RWPE2 (cell line): Measurements from ENCODE around the gene PDPR.

Source experiments
- ATAC-seq: fragments of 200-7000 bp; cut with Tn5 transposase; 3 replicates; pipeline ENCODE4 v1.9.1; 2021; ENCODE audit warnings: low read depth
- DNase-seq: peaks from one replicate; pipeline ENCODE4 v3.0.0-alpha.2; 2020; ENCODE audit warnings: low spot score
- H3K27ac ChIP-seq: fragments of 450-650 bp; 2 replicates; pipeline ENCODE4 v1.5.1; 2017; ENCODE audit warnings: mild to moderate bottlenecking; ENCODE audit not compliant: poor library complexity, severe bottlenecking
- H3K27me3 ChIP-seq: fragments of 250-450 bp; sonication (Bioruptor Pico); 2 replicates; pipeline ENCODE4 v1.5.1; 2021; ENCODE audit warnings: mild to moderate bottlenecking, moderate library complexity; ENCODE audit not compliant: insufficient read depth, poor library complexity, severe bottlenecking
- H3K36me3 ChIP-seq: fragments of 250-450 bp; sonication (Bioruptor Pico); 2 replicates; pipeline ENCODE4 v1.5.1; 2020; ENCODE audit warnings: low read depth, mild to moderate bottlenecking, moderate library complexity
- H3K4me1 ChIP-seq: fragments of 250-450 bp; sonication (Bioruptor Pico); 2 replicates; pipeline ENCODE4 v1.5.1; 2021; ENCODE audit warnings: mild to moderate bottlenecking, moderate library complexity; ENCODE audit not compliant: insufficient read depth, poor library complexity, severe bottlenecking
- H3K4me3 ChIP-seq: fragments of 250-450 bp; sonication (Bioruptor Pico); 2 replicates; pipeline ENCODE4 v1.5.1; 2021; ENCODE audit warnings: mild to moderate bottlenecking, moderate library complexity; ENCODE audit not compliant: severe bottlenecking
- H3K9me3 ChIP-seq: fragments of 250-450 bp; sonication (Bioruptor Pico); 2 replicates; pipeline ENCODE4 v1.5.1; 2021; ENCODE audit warnings: mild to moderate bottlenecking, moderate library complexity; ENCODE audit not compliant: severe bottlenecking
- TF ChIP-seq, protein P1 (sequence below): fragments of 450-650 bp; IDR thresholded peaks from one replicate; pipeline ENCODE4 v1.5.1; 2017; ENCODE audit warnings: mild to moderate bottlenecking, moderate library complexity; ENCODE audit not compliant: poor library complexity, severe bottlenecking

The PDPR gene

DNA sequence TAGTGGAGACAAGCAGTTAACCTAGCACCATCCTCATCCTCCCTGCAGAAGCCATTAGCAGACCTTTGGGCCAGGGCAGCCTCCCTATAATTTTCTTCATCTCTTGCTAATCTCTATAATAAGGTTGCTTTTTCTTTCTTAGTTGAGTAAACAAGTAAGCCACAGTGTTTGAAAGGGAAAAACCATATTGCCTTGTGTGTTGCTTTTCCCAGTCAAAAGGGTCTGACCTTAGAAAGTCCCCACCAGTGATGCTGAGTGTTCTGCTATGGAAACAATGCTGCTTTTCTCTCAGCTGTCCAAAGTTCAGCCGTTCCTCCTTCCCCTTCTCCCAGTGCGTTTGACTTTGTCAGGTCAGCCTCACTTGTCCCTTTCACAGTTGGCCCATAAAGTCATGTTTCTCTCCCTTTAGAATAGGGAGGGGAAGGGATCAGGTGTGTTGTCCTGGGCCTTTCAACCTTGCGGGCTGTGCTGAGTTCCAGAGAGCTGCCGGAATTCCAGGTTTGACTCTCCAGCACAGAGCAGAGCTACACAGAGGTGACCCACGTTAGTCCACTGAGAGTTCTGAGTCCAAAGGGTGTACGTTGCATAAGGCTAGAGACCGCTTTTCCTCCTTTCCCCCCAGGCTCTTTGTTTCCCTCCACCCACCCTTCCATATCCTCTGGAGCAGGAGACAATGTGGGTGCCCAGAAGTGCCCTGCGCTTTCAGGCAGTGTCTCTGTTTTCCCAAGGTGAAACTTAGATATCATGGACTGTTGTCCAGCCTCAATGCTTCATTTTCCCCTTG, 43.5 kb downstream of the PDPR start:
- peaks cover 73% of the 10 kb centered on the region for H3K36me3 ChIP-seq
- TF ChIP-seq, protein P1, sequence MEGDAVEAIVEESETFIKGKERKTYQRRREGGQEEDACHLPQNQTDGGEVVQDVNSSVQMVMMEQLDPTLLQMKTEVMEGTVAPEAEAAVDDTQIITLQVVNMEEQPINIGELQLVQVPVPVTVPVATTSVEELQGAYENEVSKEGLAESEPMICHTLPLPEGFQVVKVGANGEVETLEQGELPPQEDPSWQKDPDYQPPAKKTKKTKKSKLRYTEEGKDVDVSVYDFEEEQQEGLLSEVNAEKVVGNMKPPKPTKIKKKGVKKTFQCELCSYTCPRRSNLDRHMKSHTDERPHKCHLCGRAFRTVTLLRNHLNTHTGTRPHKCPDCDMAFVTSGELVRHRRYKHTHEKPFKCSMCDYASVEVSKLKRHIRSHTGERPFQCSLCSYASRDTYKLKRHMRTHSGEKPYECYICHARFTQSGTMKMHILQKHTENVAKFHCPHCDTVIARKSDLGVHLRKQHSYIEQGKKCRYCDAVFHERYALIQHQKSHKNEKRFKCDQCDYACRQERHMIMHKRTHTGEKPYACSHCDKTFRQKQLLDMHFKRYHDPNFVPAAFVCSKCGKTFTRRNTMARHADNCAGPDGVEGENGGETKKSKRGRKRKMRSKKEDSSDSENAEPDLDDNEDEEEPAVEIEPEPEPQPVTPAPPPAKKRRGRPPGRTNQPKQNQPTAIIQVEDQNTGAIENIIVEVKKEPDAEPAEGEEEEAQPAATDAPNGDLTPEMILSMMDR = no peak

DNA sequence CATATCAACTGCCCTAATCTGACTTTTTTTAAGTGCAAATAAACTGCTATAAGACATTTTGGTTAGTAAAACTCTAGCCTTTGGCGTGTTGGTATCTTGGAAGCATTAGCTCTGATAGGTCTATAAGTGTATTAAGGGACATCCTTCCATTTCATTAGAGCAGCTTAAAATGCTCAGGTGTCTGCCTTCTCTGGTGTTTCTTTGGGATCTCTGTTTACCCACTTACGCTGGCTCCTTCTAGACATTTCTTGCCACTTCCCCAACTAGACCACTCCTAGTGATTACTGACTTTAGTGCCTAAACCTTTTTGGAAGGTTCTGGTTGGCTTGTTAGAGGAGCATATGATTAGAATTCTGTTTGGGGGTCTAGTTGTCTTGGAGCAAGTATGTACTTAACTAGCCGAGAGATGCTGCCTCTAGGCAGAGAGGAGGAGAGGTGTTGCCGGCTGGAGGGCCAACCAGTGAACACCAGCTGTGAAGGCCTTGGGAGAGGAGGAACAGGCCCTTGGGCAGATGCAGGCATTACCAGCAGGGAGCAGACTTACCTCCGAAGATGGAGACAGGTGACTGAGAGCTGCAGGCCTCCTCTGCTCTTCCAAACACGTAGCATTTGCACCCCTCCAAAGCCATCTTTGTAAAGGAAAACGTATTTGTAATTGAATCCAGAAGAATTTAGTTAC, 44.3 kb downstream of the PDPR start:
- DNase-seq = no peak
- ATAC-seq = no peak
- no peak overlapping the region for H3K27ac ChIP-seq
- H3K4me3 ChIP-seq = no peak overlapping the region
- no peaks in the 10 kb centered on the region for H3K9me3 ChIP-seq
- no peaks in the 10 kb centered on the region for H3K27me3 ChIP-seq
- TF ChIP-seq, protein P1 = peak; percentile 8
- H3K36me3 ChIP-seq = peaks cover 66% of the 10 kb centered on the region
- peaks cover 4% of the 10 kb centered on the region for H3K4me1 ChIP-seq

More for the DNA sequence above, 43.5 kb downstream of the PDPR start:
- Histone ChIP-seq H3K9me3 (no peaks in the 10 kb centered on the region), H3K27ac (no peak overlapping the region), H3K4me3 (no peak overlapping the region), H3K27me3 (no peaks in the 10 kb centered on the region), H3K4me1 (peaks cover 4% of the 10 kb centered on the region)
- ATAC-seq (no peak), DNase-seq (no peak)

DNA sequence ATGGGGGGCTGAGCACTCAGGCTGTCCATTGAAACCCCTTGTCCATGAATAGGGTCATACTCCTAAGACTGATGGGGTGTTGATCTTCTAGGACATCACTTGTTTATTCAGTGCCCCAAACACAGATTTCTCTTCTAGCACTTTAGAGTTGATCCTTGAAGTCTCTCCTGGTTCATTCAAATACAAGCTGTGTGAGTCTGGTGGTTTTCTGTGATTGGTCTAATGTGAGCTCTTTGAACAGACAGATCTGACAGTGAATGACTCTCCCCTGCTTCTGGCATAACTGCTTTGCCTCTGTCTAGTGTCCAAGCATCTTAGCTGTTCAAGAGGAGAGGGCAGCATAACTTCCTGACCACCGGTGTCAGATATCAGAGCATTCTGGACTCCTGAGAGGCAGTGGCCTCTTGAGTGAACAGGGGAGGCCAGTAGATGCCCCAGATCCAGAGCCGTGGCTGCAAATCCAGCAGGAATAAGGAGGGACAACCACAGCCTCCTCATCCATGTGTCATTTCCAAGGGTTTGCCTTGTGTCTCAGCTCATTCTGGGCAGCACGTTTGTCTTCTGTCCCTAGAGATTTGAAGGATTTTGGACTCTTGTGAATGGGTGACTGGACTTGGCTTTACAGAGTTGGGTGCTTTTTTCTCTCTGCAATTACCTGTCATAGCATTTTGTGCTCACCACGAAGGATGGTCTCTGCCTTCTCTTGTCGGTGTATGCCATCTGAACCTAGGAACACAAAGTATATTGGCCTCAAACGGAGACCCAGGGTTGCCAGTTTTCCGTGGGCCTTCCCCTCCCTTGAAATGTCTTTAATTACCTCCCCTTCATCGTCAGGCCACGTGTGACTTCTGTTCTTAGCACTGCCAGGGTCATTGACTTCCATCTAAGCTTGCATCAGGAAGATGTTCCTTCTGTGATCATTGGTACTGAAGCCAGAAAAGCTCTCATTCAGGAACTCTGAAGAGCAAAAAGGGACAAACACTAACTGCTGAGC, 45.5 kb downstream of the PDPR start:
- Histone ChIP-seq H3K4me3 (no peak overlapping the region), H3K36me3 (peaks cover 55% of the 10 kb centered on the region), H3K27me3 (no peaks in the 10 kb centered on the region), H3K9me3 (no peaks in the 10 kb centered on the region), H3K4me1 (peaks cover 4% of the 10 kb centered on the region), H3K27ac (no peak overlapping the region)
- TF ChIP-seq, protein P1 = no peak
- no peak for ATAC-seq
- no peak for DNase-seq

DNA sequence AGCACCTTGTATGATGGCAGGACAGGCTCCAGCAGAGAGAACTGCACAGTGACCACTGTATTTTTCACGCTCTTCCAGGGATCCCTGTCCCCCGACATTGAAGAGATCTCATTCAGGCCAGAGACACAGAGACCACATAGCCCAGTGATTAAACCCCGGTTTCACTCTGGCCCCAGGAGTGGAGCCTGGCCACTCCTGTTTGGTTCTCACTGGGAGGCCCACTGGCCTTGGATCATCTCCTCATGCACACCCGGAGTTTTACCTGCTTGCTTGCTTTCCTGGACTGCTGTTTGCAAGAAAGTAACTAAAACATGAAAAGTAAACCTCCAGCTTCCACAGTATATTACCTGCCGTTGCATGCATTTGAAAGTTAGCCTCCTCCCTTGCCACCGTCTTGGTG, 46.3 kb downstream of the PDPR start:
- TF ChIP-seq, protein P1 = no peak
- H3K36me3 ChIP-seq = peaks cover 50% of the 10 kb centered on the region
- peaks cover 4% of the 10 kb centered on the region for H3K4me1 ChIP-seq
- DNase-seq (peak; percentile 24), ATAC-seq (no peak)
- H3K27ac ChIP-seq = no peak overlapping the region
- H3K9me3 ChIP-seq = no peaks in the 10 kb centered on the region
- no peaks in the 10 kb centered on the region for H3K27me3 ChIP-seq
- no peak overlapping the region for H3K4me3 ChIP-seq
